SK-N-SH (cell line): ENCODE results near the gene IRAK4.

Experiments used
- CTCF ChIP-seq: fragments of 200-600 bp; sonication (generic); IDR thresholded peaks from 2 replicates; pipeline ENCODE4 v1.6.1; 2017; ENCODE audit warnings: antibody characterized with exemption, mild to moderate bottlenecking, moderate library complexity
- EP300 ChIP-seq, 2 experiments: IDR thresholded peaks; 2 replicates each; pipeline versions ENCODE4 v1.4.0 to v1.6.1; 2012; ENCODE audit warnings: borderline replicate concordance in 1 of 2, low read depth in 1 of 2, low read length in 1 of 2
- RXRA ChIP-seq: IDR thresholded peaks from 2 replicates; pipeline ENCODE4 v1.4.0; 2012; ENCODE audit warnings: low read depth, mild to moderate bottlenecking, borderline replicate concordance
- TCF12 ChIP-seq: IDR thresholded peaks from 2 replicates; pipeline ENCODE4 v1.4.0; 2012
- TF ChIP-seq, protein P1 (sequence below): IDR thresholded peaks from 2 replicates; pipeline ENCODE4 v1.6.1; 2012; ENCODE audit warnings: mild to moderate bottlenecking, low read depth, low read length, moderate library complexity
- TF ChIP-seq, protein P2 (sequence below): IDR thresholded peaks from 2 replicates; pipeline ENCODE4 v1.4.0; 2012; ENCODE audit warnings: low read depth

DNA sequence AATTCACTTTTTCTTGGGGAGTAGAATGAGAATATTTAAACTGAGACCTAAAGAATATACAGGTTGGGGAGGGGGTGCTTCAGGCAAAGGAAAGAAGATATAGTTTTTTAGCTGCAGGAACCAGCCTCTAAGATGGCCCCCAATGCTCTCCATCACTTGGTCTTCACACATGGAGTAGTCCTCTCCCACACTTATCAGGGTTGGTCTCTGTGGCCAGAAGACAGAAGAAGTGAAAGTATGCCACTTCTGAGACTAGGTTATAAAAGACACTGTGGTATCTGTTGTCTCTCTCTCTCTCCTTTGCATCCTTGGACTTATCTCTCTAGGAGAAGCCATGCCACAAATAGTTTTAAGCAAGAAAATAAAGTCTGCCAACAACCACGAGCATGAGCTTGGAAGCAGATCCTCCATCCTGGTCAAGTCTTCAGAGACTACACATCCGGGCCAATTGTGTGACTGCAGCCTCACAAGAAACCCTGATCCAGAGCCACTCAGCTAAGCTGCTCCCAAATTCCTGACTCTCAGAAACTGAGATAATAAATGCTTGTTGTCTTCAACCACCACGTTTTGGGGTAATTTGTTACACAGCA, 18.1 kb upstream of the IRAK4 start:
- no peak for TF ChIP-seq CTCF
- no peak for TF ChIP-seq EP300 (IDR thresholded peaks at IDR 0.05; ENCODE audit: borderline replicate concordance in 1 of 2, low read depth in 1 of 2, low read length in 1 of 2)
- TF ChIP-seq, protein P1, sequence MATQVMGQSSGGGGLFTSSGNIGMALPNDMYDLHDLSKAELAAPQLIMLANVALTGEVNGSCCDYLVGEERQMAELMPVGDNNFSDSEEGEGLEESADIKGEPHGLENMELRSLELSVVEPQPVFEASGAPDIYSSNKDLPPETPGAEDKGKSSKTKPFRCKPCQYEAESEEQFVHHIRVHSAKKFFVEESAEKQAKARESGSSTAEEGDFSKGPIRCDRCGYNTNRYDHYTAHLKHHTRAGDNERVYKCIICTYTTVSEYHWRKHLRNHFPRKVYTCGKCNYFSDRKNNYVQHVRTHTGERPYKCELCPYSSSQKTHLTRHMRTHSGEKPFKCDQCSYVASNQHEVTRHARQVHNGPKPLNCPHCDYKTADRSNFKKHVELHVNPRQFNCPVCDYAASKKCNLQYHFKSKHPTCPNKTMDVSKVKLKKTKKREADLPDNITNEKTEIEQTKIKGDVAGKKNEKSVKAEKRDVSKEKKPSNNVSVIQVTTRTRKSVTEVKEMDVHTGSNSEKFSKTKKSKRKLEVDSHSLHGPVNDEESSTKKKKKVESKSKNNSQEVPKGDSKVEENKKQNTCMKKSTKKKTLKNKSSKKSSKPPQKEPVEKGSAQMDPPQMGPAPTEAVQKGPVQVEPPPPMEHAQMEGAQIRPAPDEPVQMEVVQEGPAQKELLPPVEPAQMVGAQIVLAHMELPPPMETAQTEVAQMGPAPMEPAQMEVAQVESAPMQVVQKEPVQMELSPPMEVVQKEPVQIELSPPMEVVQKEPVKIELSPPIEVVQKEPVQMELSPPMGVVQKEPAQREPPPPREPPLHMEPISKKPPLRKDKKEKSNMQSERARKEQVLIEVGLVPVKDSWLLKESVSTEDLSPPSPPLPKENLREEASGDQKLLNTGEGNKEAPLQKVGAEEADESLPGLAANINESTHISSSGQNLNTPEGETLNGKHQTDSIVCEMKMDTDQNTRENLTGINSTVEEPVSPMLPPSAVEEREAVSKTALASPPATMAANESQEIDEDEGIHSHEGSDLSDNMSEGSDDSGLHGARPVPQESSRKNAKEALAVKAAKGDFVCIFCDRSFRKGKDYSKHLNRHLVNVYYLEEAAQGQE, result no peak
- TF ChIP-seq RXRA, result no peak
- TF ChIP-seq, protein P2, sequence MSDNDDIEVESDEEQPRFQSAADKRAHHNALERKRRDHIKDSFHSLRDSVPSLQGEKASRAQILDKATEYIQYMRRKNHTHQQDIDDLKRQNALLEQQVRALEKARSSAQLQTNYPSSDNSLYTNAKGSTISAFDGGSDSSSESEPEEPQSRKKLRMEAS, result no peak
- TF ChIP-seq TCF12, result no peak
